Liver (tissue), 9 donors: ENCODE measurements around the gene SLC9A3. TPM values are rescaled to one million over a fixed set of nuclear protein-coding genes. Genes with fewer than 3 reads are reported as not detected.

Experiments
- DNase-seq: peaks from one replicate; pipeline ENCODE4 v3.0.0-alpha.2; 2017; ENCODE audit warnings: low spot score
- H3K27ac ChIP-seq, 2 donors: one replicate each; pipeline ENCODE4 v1.7.0; 2013; ENCODE audit warnings: inconsistent platforms in 2 of 2, low read length in 2 of 2, control low read depth in 1 of 2, low read depth in 1 of 2, mild to moderate bottlenecking in 1 of 2
- H3K27me3 ChIP-seq, 4 donors: one replicate each; pipeline versions ENCODE4 v1.6.1 to v1.7.0; 2013; ENCODE audit warnings: low read length in 3 of 4, inconsistent platforms in 1 of 4, mild to moderate bottlenecking in 1 of 4, moderate library complexity in 1 of 4; ENCODE audit not compliant: control insufficient read depth in 4 of 4, insufficient read depth in 4 of 4
- H3K36me3 ChIP-seq, 4 donors: one replicate each; pipeline versions ENCODE4 v1.6.1 to v1.7.0; 2013; ENCODE audit warnings: low read length in 3 of 4, mild to moderate bottlenecking in 3 of 4, low read depth in 1 of 4, moderate library complexity in 1 of 4; ENCODE audit not compliant: control insufficient read depth in 4 of 4, insufficient read depth in 3 of 4
- H3K4me1 ChIP-seq, 4 donors: one replicate each; pipeline versions ENCODE4 v1.6.1 to v1.7.0; 2013; ENCODE audit warnings: low read length in 3 of 4, mild to moderate bottlenecking in 3 of 4, moderate library complexity in 1 of 4; ENCODE audit not compliant: control insufficient read depth in 4 of 4, insufficient read depth in 4 of 4
- H3K4me3 ChIP-seq, 3 donors: one replicate each; pipeline versions ENCODE4 v1.6.1 to v1.7.0; 2013; ENCODE audit warnings: low read length in 3 of 3, control low read depth in 1 of 3, low read depth in 1 of 3, mild to moderate bottlenecking in 1 of 3
- H3K9ac ChIP-seq, 2 donors: one replicate each; pipeline ENCODE4 v1.7.0; 2013; ENCODE audit warnings: low read length in 2 of 2, mild to moderate bottlenecking in 2 of 2, moderate library complexity in 2 of 2, control low read depth in 1 of 2, low read depth in 1 of 2
- H3K9me3 ChIP-seq, 4 donors: one replicate each; pipeline versions ENCODE4 v1.6.1 to v1.7.0; 2013; ENCODE audit warnings: low read length in 3 of 4; ENCODE audit not compliant: control insufficient read depth in 4 of 4
- EGR1 ChIP-seq, 2 donors: IDR thresholded peaks; 2 replicates each; pipeline ENCODE4 v1.6.1; 2016 to 2018; ENCODE audit warnings: antibody characterized with exemption in 2 of 2, low read depth in 2 of 2
- FOXA1 ChIP-seq: IDR thresholded peaks from 2 replicates; pipeline ENCODE4 v1.6.1; 2016; ENCODE audit warnings: antibody characterized with exemption
- FOXA2 ChIP-seq: IDR thresholded peaks from 2 replicates; pipeline ENCODE4 v1.6.1; 2016; ENCODE audit warnings: antibody characterized with exemption
- HNF4A ChIP-seq, 2 donors: conservative IDR thresholded peaks; 2 replicates each; pipeline ENCODE4 v1.6.1; 2016; ENCODE audit warnings: antibody characterized with exemption in 2 of 2, mild to moderate bottlenecking in 2 of 2
- HNF4G ChIP-seq: IDR thresholded peaks from 2 replicates; pipeline ENCODE4 v1.6.1; 2016; ENCODE audit warnings: antibody characterized with exemption
- JUND ChIP-seq, 2 donors: IDR thresholded peaks; 2 replicates each; pipeline ENCODE4 v1.6.1; 2016; ENCODE audit warnings: antibody characterized with exemption in 2 of 2
- NR2F2 ChIP-seq: IDR thresholded peaks from 2 replicates; pipeline ENCODE4 v1.6.1; 2016; ENCODE audit warnings: antibody characterized with exemption
- RAD21 ChIP-seq, 2 donors: IDR thresholded peaks; 2 replicates each; pipeline ENCODE4 v1.6.1; 2016; ENCODE audit warnings: antibody characterized with exemption in 2 of 2, mild to moderate bottlenecking in 2 of 2
- RXRA ChIP-seq, 2 donors: IDR thresholded peaks; 2 replicates each; pipeline ENCODE4 v1.6.1; 2017 to 2018; ENCODE audit warnings: antibody characterized with exemption in 2 of 2, mild to moderate bottlenecking in 1 of 2
- SP1 ChIP-seq: IDR thresholded peaks from 2 replicates; pipeline ENCODE4 v1.6.1; 2018; ENCODE audit warnings: antibody characterized with exemption, mild to moderate bottlenecking
- TAF1 ChIP-seq: conservative IDR thresholded peaks from 2 replicates; pipeline ENCODE4 v1.6.1; 2016; ENCODE audit warnings: antibody characterized with exemption, mild to moderate bottlenecking
- YY1 ChIP-seq: IDR thresholded peaks from 2 replicates; pipeline ENCODE4 v1.6.1; 2016; ENCODE audit warnings: antibody characterized with exemption, mild to moderate bottlenecking
- WGBS: extraction: QIAGEN DNeasy Blood & Tissue Kit; methylation state at CpG from one replicate; pipeline ENCODE4 v1.1.7; 2013; 5-methylcytosine and 5-hydroxymethylcytosine counted together
- polyA plus RNA-seq, 2 donors: library from polyadenylated mRNA; stranded (reverse) in 1 of 2; unstranded in 1 of 2; fragments of 200-250 nt in 1 of 2; fragments of >200 nt in 1 of 2; fragmentation: Nextera tagmentation in 1 of 2; extraction: Ambion mirVana in 1 of 2; gene quantifications; one replicate each; pipeline versions ENCODE4 v1.2.1 to v1.2.3, GENCODE V29; 2013 to 2015
- total RNA-seq, 2 donors: library from RNA; depleted of rRNA; stranded (reverse); fragments of >200 nt; gene quantifications; one replicate each; pipeline ENCODE4 v1.2.3, GENCODE V29; 2014
- TF ChIP-seq, protein P1 (sequence below): IDR thresholded peaks from 2 replicates; pipeline ENCODE4 v1.6.1; 2016; ENCODE audit warnings: antibody characterized with exemption, mild to moderate bottlenecking
- TF ChIP-seq, protein P2 (sequence below): IDR thresholded peaks from 2 replicates; pipeline ENCODE4 v1.6.1; 2016; ENCODE audit warnings: antibody characterized with exemption
- TF ChIP-seq, protein P3 (sequence below): IDR thresholded peaks from 2 replicates; pipeline ENCODE4 v1.6.1; 2016; ENCODE audit warnings: antibody characterized with exemption
- TF ChIP-seq, protein P4 (sequence below): IDR thresholded peaks from 2 replicates; pipeline ENCODE4 v1.6.1; 2016; ENCODE audit warnings: antibody characterized with exemption
- donor health status: healthy.
- donor health status: healthy.
- donor health status: healthy.
- donor health status: healthy.
- donor health status: healthy.

Gene SLC9A3
- total and polyA plus RNA-seq, 4 donors = 0.31 to 1.0 (median 0.67) TPM

DNA sequence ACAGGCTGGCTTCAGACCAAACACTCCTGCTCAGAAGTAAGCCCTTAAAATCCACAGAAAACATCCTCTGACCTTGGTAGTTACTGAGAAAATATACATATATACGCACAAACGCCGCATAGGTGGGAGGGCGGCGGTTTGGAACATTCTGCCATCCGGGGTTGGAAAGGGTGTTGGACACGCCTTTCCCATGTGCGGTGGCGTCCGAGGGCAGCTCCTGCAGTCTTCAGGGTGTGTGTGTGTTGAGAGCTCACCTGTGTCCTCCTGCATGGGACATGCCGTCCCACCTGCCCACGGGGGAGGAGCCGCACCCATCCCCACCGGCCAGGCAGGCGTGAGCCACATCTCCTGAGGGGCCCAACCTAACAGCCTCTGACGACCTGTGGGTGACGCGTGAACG is 28.2 kb downstream of the SLC9A3 start (continued):
- TF ChIP-seq, protein P1, sequence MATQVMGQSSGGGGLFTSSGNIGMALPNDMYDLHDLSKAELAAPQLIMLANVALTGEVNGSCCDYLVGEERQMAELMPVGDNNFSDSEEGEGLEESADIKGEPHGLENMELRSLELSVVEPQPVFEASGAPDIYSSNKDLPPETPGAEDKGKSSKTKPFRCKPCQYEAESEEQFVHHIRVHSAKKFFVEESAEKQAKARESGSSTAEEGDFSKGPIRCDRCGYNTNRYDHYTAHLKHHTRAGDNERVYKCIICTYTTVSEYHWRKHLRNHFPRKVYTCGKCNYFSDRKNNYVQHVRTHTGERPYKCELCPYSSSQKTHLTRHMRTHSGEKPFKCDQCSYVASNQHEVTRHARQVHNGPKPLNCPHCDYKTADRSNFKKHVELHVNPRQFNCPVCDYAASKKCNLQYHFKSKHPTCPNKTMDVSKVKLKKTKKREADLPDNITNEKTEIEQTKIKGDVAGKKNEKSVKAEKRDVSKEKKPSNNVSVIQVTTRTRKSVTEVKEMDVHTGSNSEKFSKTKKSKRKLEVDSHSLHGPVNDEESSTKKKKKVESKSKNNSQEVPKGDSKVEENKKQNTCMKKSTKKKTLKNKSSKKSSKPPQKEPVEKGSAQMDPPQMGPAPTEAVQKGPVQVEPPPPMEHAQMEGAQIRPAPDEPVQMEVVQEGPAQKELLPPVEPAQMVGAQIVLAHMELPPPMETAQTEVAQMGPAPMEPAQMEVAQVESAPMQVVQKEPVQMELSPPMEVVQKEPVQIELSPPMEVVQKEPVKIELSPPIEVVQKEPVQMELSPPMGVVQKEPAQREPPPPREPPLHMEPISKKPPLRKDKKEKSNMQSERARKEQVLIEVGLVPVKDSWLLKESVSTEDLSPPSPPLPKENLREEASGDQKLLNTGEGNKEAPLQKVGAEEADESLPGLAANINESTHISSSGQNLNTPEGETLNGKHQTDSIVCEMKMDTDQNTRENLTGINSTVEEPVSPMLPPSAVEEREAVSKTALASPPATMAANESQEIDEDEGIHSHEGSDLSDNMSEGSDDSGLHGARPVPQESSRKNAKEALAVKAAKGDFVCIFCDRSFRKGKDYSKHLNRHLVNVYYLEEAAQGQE = no peak
- TF ChIP-seq JUND (IDR thresholded peaks at IDR 0.05) = no peak
- no peak for TF ChIP-seq RAD21 (IDR thresholded peaks at IDR 0.05)
- no peak for TF ChIP-seq TAF1
- no peak for TF ChIP-seq EGR1 (IDR thresholded peaks at IDR 0.05; ENCODE audit: low read depth in 2 of 2)
- no peak for TF ChIP-seq NR2F2
- no peak for TF ChIP-seq SP1
- no peak for TF ChIP-seq HNF4G

DNA sequence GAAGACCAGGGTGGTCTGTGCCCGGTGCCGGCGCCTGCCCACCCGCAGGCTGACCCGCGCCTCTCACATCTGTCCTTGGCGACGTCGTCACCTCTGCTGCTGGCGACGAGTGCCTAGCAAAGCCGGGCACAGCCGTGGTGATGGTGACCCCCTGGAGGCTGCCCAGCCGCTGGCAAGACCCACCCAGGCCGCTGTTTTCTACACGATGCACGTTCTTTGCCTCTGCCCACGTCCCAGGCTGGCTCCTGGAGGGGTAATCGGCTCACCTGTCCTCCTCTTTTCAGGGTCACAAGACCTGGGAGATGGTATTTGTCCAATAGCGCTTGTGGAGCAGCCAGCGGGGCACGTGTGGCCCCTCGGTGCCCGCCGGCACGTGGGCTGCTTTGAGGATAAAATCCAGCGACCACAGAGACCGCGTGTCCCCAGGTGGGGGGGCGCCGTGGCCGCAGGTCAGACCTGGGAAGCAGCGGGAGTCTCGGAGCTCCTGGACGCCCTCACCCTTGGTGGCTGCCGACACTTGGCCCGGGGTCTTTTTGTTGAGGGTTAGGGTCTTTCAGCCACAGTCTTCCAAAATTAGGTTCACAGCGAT is 29.5 kb downstream of the SLC9A3 start:
- no peaks in the 10 kb centered on the region for H3K36me3 ChIP-seq
- 89% methylated on average over 38 of the region's 38 CpGs for WGBS
- TF ChIP-seq HNF4A (conservative IDR thresholded peaks at IDR 0.05) = no peak
- no peak for TF ChIP-seq YY1
- TF ChIP-seq, protein P2, sequence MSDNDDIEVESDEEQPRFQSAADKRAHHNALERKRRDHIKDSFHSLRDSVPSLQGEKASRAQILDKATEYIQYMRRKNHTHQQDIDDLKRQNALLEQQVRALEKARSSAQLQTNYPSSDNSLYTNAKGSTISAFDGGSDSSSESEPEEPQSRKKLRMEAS = no peak
- no peak for TF ChIP-seq NR2F2
- TF ChIP-seq RAD21 (IDR thresholded peaks at IDR 0.05) = no peak
- no peak for TF ChIP-seq SP1
- H3K9me3 ChIP-seq = no peaks in the 10 kb centered on the region
- H3K27ac ChIP-seq = no peak overlapping the region
- no peak overlapping the region for H3K4me3 ChIP-seq
- H3K4me1 ChIP-seq = no peaks in the 10 kb centered on the region
- DNase-seq = no peak
- peaks cover 0 to 3% (median 0%) of the 10 kb centered on the region in 4 donors for H3K27me3 ChIP-seq
- H3K9ac ChIP-seq = no peak overlapping the region

DNA sequence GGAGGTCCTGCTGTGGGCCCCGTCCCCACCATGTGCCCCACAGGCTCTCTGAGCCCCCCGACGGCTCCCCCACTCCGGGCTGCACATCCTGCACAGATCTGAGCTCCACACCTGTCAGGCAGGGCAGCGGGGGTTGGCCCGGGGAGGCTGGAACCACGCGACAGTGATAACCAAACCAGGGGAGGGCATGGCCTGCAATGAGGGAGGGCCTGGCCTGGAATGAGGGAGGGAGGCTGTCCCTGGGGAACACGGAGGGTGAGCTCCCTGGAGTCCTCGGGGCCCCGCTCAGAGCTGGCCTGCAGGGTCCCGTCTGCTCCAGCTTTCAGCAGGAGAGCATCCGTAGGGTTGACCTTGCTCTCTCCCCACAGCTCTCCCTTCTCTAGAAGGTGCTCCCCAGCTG is 30.5 kb downstream of the SLC9A3 start:
- Histone ChIP-seq H3K27me3 (peaks cover 0 to 3% (median 0%) of the 10 kb centered on the region in 4 donors), H3K9ac (no peak overlapping the region), H3K4me1 (no peaks in the 10 kb centered on the region), H3K36me3 (no peaks in the 10 kb centered on the region), H3K9me3 (no peaks in the 10 kb centered on the region), H3K4me3 (no peak overlapping the region), H3K27ac (no peak overlapping the region)
- TF ChIP-seq NR2F2 (no peak), EGR1 (IDR thresholded peaks at IDR 0.05; ENCODE audit: low read depth in 2 of 2) (no peak), SP1 (no peak), FOXA2 (no peak), YY1 (no peak), RAD21 (IDR thresholded peaks at IDR 0.05) (no peak), RXRA (IDR thresholded peaks at IDR 0.05) (no peak), HNF4A (conservative IDR thresholded peaks at IDR 0.05) (no peak), HNF4G (no peak), FOXA1 (no peak)
- TF ChIP-seq, protein P3, sequence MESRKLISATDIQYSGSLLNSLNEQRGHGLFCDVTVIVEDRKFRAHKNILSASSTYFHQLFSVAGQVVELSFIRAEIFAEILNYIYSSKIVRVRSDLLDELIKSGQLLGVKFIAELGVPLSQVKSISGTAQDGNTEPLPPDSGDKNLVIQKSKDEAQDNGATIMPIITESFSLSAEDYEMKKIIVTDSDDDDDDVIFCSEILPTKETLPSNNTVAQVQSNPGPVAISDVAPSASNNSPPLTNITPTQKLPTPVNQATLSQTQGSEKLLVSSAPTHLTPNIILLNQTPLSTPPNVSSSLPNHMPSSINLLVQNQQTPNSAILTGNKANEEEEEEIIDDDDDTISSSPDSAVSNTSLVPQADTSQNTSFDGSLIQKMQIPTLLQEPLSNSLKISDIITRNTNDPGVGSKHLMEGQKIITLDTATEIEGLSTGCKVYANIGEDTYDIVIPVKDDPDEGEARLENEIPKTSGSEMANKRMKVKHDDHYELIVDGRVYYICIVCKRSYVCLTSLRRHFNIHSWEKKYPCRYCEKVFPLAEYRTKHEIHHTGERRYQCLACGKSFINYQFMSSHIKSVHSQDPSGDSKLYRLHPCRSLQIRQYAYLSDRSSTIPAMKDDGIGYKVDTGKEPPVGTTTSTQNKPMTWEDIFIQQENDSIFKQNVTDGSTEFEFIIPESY = no peak
- TF ChIP-seq, protein P1 = no peak
- TF ChIP-seq, protein P2 = no peak
- TF ChIP-seq, protein P4, sequence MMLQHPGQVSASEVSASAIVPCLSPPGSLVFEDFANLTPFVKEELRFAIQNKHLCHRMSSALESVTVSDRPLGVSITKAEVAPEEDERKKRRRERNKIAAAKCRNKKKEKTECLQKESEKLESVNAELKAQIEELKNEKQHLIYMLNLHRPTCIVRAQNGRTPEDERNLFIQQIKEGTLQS = no peak
- 47% methylated on average over 13 of the region's 13 CpGs for WGBS
- no peak for DNase-seq
